SK-N-SH treated with all-trans-retinoic acid at 6 μM for 48 hours (cell line): ENCODE results near the gene ESCO1.

ENCODE experiments used
- BACH2 ChIP-seq: fragments of 250-450 bp; sonication (Bioruptor Pico); IDR thresholded peaks from 2 replicates; pipeline ENCODE4 v1.9.0; 2021; ENCODE audit warnings: mild to moderate bottlenecking, borderline replicate concordance
- CREB5 ChIP-seq: fragments of 250-450 bp; sonication (Bioruptor Pico); IDR thresholded peaks from 2 replicates; pipeline ENCODE4 v1.5.1; 2020; ENCODE audit warnings: low read depth, mild to moderate bottlenecking, moderate library complexity
- CSDC2 ChIP-seq: fragments of 250-450 bp; sonication (Bioruptor Pico); IDR thresholded peaks from 2 replicates; pipeline ENCODE4 v1.5.0; 2020; ENCODE audit warnings: mild to moderate bottlenecking, moderate library complexity
- PATZ1 ChIP-seq: fragments of 250-450 bp; sonication (Bioruptor Pico); IDR thresholded peaks from 2 replicates; pipeline ENCODE4 v1.8.0; 2020; ENCODE audit warnings: mild to moderate bottlenecking, moderate library complexity, borderline replicate concordance
- POU6F1 ChIP-seq: fragments of 250-450 bp; sonication (Bioruptor Pico); IDR thresholded peaks from 2 replicates; pipeline ENCODE4 v1.8.0; 2021; ENCODE audit warnings: low read depth, mild to moderate bottlenecking, moderate library complexity, borderline replicate concordance
- SNAI2 ChIP-seq: fragments of 250-450 bp; sonication (Bioruptor Pico); IDR thresholded peaks from 2 replicates; pipeline ENCODE4 v1.5.0; 2020; ENCODE audit warnings: mild to moderate bottlenecking, moderate library complexity
- TCF4 ChIP-seq: fragments of 250-450 bp; sonication (Bioruptor Pico); IDR thresholded peaks from 2 replicates; pipeline ENCODE4 v1.8.0; 2021; ENCODE audit warnings: mild to moderate bottlenecking, moderate library complexity, borderline replicate concordance
- ZC3H10 ChIP-seq: fragments of 250-450 bp; sonication (Bioruptor Pico); IDR thresholded peaks from 2 replicates; pipeline ENCODE4 v1.5.1; 2021; ENCODE audit warnings: mild to moderate bottlenecking, moderate library complexity
- ZFP30 ChIP-seq: fragments of 450-650 bp; formaldehyde crosslinking; IDR thresholded peaks from 2 replicates; pipeline ENCODE4 v1.5.0; 2022; ENCODE audit warnings: mild to moderate bottlenecking, moderate library complexity
- ZNF565 ChIP-seq: fragments of 450-650 bp; formaldehyde crosslinking; conservative IDR thresholded peaks from 2 replicates; pipeline ENCODE4 v1.5.0; 2020; ENCODE audit warnings: low read depth, mild to moderate bottlenecking, moderate library complexity
- ZNF8 ChIP-seq: fragments of 450-650 bp; formaldehyde crosslinking; IDR thresholded peaks from 2 replicates; pipeline ENCODE4 v1.5.0; 2020; ENCODE audit warnings: mild to moderate bottlenecking, moderate library complexity

- TF ChIP-seq ZNF565 (CRISPR knock-in tag) (no peak), BACH2 (CRISPR knock-in tag) (no peak), SNAI2 (no peak), CSDC2 (CRISPR knock-in tag) (no peak), PATZ1 (CRISPR knock-in tag) (no peak), ZFP30 (no peak), CREB5 (CRISPR knock-in tag) (no peak), TCF4 (no peak), POU6F1 (CRISPR knock-in tag) (no peak), ZNF8 (no peak), ZC3H10 (CRISPR knock-in tag) (no peak)
Measured at GRCh38 chr18:21526463-21526862, 74.0 kb downstream of the ESCO1 start.
